22Rv1 (cell line): ENCODE data around the gene PDE4DIP.
"Not testable (repeated sequence)": the region's sequence is repeated elsewhere in the genome, so short reads cannot be mapped to it uniquely, and the experiment has no call there.

Experiments
- H3K27ac ChIP-seq: fragments of 450-650 bp; 2 replicates; pipeline ENCODE4 v1.5.1; 2017
- TF ChIP-seq, protein P1 (sequence below): fragments of 450-650 bp; IDR thresholded peaks from 2 replicates; pipeline ENCODE4 v1.5.1; 2017; ENCODE audit warnings: mild to moderate bottlenecking

Gene PDE4DIP

DNA sequence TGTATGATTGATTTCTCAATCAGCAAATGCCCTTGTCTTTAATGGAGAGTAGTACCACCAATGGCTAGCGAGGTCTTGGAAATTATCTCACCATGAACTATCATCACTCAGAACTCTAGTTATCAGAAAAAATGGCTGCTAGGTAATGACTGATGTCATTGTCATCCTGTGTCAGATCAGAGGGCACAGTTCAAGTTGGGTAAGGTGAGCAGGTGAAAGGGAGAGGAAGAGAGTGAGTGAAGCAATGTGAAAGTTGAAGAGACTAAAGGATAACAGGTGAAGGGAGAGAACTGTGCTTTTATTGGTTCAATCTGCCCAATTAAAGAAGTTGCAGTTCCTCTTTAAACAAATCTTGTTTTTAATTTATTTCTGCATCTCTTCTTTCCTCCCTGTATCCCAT is 76.8 kb downstream of the PDE4DIP start:
- not testable (repeated sequence) for H3K27ac ChIP-seq

DNA sequence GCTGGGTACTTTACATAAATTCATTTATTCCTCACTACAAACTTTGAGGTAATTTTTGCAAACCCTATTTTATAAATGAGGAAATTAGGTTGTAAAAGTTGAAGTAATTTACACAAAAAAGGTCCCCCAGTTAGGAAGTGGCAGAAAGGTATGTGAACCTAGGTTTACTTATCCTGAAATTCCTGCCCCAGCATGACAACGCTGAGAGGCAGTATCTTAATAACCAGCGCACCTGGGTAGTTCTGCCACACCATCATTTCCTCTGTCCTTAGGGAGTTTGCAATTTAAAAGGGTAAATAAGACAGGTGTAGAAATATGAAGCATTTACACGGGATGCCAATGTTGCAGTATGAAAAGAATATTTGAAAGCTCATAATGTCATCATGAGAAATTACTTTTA is 79.6 kb downstream of the PDE4DIP start:
- H3K27ac ChIP-seq: not testable (repeated sequence)

DNA sequence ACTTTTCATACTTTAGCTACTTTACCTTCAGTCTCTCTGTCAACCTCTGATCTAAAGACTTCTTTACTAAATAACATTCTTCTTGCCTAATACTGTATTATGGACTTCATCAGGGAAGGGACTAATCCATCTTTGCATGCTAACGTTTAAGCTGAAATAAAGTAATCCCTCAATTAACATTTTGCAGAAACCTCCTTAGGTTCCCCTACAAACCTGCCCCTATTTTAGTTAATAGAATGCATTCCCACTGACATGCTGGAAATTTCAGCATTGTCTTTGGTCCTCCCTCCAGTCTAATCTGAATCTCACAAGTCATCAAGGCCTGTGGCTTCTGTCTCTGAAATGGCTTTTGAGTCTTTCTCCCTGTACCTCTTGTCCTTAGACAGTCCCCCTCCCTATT is 83.4 kb downstream of the PDE4DIP start:
- not testable (repeated sequence) for H3K27ac ChIP-seq

DNA sequence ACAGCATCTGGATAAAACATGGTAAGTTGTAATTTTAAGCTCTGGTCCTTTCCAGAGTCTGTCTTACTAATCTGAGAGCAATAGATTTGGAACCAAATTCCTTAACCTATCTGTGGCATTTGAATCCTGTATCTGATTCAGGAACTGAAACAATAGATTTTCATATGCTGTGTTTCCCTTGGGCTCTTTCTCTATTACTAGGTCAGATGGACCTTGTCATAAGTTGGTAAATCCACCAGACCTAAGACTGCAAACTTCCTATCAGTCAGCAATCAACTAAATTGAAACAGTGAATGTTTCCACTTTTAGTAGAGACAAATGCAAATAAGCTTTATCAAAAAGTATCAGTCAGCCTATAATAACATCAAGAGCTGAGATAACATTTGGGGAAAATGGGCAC is 85.0 kb downstream of the PDE4DIP start:
- not testable (repeated sequence) for H3K27ac ChIP-seq

DNA sequence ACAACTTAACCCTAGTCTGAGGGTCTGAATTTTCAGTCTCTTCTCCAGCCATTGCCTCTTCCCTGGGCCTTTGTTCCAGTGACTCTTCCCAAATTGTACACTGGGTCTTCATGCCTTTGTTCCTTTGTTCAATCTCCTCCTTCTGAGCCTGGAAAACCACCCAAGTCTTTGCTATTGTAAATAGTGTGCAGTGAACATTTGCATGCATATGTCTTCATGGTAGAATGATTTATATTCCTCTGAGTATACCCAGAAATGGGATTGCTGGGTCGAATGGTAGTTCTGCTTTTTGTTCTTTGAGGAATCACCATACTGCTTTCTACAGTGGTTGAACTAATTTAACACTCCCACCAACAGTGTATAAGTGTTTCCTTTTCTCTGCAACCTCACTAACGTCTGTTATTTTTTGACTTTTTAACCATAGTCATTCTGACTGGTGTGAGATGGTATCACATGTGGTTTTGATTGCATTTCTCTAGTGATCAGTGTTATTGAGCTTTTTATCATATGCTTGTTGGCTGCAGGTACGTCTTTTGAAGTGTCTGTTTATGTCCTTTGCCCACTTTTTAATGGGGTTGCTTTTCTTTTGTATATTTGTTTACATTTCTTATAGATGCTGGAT is 91.3 kb downstream of the PDE4DIP start:
- not testable (repeated sequence) for H3K27ac ChIP-seq

DNA sequence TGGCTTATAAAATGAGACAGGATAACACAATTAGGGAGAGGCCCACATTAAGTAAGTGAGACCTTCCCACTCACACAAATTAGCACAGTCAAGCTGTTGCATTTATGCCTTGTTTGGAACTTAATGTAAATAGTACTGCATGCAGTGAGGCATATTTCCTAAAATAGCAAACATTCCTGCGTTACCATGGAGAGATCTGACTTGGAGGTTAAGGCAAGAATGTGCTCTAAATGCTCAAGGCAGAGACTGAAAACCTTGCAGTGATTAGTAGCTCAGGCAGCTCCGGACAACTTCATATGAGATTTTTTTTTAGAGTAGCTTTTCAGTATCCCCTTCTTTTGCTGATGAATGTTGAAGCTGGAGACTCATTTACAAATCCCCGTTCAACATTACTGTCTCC is 98.7 kb downstream of the PDE4DIP start:
- not testable (repeated sequence) for H3K27ac ChIP-seq

DNA sequence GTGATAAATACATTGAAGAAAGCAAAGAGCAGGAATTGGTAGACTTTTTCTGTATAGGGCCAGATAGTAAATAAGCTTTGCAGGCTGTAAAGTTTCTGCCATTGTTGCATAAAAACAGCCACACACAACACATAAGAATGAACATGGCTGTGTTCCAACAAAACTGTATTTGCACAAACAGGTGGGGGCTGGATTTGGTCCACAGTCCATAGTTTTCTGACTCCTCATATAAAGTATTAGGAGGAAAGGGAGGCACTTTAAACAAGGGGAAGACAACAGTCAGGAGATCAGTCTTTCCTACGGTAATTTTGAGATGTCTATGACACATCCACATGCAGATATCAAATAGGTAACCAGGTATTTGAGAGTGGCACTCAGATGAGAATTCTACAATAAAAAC is 100.9 kb downstream of the PDE4DIP start:
- H3K27ac ChIP-seq: not testable (repeated sequence)

DNA sequence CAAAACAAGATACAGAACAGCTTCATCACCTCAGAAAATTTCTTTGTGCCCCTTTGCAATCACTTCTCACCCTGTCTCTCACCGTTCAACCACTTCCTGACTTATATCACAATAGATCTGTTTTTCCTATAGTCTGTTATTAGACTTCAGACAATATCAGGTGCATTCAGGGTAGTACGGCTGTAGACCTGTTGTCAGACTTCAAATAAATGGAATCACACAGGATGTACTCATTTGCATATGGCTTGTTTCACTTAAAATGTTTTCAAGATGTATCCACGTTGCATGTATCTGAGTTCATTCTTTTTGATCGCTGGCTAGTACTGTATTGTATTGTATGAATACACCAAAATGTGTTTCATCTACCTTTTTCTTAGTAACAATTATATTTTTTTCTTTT is 104.5 kb downstream of the PDE4DIP start:
- not testable (repeated sequence) for H3K27ac ChIP-seq

DNA sequence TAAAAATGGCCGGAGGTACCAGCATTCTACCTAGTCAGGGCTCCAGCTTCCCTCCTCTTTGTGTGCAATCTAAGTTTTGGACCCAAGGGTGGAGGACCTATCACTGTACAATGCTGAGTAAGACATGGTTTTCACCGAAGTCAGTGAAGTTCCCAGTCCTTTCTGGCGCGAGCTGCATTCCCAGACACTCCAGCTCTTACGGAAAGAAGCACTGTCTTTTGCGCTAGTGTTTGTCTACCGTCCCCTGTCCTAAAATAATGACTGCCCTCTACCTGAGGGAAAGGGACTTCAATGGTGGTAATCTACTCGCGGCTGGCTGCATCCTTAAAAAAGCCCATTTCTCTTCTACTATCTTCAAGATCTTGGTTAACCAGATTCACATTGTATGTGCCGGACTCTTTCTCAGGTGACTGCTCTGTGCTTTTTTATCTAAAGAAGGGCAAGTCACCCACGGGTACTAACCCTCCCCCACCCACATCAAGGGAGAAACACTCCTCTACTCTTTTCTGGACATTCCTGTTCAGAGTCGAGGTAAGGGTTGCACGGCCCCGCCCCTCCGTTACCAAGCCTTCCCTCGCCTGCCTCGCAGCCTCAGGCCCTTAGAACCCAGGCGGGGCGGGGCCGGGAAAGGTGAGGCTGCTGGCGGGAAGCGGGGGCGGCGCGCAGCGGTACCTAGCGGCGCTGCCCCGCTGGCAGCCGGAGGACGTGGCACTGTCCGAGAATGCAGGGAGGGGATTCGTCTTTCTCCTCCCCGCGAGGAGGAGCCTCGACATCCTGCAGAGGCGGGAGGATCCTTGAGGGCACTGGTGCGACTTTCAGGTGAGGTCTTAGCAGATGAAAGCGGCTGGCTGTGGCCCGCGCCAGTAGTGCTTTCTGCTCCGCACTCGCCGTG is 107.4 kb downstream of the PDE4DIP start:
- peak overlapping the region; percentile 91 for H3K27ac ChIP-seq

DNA sequence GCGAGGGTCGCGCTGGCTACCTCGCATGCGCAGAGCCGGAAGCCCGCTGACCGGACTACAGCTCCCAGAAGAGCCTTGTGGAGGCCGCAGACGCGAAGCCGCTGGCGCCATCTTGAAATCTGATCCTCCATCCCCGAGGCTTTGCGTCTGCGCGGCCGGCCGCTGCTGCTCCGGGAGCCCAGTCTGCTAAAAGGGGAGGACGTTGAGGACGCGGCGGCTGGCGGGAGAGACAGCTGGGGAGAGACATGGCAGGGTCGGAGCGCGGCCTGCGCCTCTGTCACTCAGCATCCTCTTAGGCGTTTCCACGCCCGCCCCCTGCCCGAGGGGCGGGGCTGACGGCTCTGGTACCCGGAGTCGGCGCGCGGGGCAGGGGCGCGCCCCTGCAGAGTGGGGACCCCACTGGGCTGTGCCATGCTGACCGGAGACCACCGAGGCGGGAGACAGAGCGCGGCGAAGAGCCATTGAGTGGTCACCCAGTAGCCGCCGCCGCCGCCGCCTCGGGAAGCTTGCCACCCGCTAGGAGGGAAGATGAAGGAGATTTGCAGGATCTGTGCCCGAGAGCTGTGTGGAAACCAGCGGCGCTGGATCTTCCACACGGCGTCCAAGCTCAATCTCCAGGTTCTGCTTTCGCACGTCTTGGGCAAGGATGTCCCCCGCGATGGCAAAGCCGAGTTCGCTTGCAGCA is 108.2 kb downstream of the PDE4DIP start:
- peak overlapping the region; percentile 91 for H3K27ac ChIP-seq

More for the DNA sequence above, 107.4 kb downstream of the PDE4DIP start:
- TF ChIP-seq, protein P1, sequence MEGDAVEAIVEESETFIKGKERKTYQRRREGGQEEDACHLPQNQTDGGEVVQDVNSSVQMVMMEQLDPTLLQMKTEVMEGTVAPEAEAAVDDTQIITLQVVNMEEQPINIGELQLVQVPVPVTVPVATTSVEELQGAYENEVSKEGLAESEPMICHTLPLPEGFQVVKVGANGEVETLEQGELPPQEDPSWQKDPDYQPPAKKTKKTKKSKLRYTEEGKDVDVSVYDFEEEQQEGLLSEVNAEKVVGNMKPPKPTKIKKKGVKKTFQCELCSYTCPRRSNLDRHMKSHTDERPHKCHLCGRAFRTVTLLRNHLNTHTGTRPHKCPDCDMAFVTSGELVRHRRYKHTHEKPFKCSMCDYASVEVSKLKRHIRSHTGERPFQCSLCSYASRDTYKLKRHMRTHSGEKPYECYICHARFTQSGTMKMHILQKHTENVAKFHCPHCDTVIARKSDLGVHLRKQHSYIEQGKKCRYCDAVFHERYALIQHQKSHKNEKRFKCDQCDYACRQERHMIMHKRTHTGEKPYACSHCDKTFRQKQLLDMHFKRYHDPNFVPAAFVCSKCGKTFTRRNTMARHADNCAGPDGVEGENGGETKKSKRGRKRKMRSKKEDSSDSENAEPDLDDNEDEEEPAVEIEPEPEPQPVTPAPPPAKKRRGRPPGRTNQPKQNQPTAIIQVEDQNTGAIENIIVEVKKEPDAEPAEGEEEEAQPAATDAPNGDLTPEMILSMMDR: peak; percentile 36

DNA sequence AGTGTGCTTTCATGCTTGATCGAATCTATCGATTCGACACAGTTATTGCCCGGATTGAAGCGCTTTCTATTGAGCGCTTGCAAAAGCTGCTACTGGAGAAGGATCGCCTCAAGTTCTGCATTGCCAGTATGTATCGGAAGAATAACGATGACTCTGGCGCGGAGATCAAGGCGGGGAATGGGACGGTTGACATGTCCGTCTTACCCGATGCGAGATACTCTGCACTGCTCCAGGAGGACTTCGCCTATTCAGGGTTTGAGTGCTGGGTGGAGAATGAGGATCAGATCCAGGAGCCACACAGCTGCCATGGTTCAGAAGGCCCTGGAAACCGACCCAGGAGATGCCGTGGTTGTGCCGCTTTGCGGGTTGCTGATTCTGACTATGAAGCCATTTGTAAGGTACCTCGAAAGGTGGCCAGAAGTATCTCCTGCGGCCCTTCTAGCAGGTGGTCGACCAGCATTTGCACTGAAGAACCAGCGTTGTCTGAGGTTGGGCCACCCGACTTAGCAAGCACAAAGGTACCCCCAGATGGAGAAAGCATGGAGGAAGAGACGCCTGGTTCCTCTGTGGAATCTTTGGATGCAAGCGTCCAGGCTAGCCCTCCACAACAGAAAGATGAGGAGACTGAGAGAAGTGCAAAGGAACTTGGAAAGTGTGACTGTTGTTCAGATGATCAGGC is 108.8 kb downstream of the PDE4DIP start:
- not testable (repeated sequence) for H3K27ac ChIP-seq

DNA sequence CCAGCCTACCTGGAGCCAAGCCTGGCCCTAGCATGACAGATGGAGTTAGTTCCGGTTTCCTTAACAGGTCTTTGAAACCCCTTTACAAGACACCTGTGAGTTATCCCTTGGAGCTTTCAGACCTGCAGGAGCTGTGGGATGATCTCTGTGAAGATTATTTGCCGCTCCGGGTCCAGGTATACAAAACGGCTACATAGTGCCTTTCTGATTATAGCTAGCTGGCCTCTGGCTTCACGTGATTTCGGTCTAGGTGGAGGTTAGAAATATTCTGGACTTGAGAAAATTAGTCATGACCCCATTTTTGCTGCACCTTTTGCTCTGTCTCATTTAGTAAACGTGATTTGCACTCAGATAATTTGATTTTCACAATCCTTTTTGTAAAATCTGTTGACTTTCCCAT is 109.5 kb downstream of the PDE4DIP start:
- not testable (repeated sequence) for H3K27ac ChIP-seq

DNA sequence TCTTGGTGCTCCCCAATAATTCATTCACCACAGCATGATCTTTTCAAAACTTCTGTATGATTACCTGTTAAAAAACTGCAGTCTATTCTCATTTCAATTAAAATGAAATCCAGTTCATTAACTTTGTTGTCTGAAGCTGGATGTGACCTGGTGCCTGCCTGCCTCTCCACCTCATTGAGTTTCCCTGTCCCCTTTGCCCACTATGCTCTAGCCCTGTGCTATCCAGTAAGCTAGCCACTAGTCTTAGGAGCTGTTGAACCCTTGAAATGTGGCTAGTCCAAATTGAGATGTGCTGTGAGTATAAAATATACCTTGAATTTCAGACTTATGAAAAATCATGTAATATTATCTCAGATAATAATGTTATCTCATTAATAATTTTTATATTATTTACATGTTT is 114.1 kb downstream of the PDE4DIP start:
- H3K27ac ChIP-seq: not testable (repeated sequence)

DNA sequence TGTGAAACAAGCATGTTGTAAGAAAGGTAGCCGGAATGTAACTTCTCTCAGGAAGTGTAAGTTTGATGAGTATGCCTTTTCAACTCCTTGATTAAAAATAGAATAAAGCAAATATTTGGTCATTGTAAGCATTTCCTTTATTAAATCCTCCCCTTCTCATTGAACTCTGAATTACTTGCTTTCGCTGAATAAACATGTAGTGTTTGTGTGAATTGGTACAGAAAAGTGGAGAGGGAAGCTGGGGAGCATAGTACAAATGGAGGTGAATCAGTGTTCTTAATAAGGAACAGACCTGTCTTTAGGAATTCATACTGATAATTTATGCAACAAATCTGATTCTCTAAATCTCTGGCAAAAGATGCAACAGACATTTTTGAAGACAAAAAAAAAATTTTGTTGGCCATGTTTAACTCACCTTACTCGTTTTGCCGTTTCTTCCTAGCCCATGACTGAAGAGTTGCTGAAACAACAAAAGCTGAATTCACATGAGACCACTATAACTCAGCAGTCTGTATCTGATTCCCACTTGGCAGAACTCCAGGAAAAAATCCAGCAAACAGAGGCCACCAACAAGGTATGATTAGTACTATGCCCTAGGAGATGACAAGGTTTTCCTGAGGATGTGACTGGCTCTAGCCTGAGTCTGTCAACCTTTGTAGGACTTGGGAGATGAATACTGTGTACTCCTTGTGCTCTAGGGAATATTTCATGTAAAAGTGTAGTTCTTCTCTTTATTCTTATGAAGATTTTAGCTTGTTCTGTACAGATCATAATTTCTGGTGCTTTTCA is 116.2 kb downstream of the PDE4DIP start:
- H3K27ac ChIP-seq: not testable (repeated sequence)

DNA sequence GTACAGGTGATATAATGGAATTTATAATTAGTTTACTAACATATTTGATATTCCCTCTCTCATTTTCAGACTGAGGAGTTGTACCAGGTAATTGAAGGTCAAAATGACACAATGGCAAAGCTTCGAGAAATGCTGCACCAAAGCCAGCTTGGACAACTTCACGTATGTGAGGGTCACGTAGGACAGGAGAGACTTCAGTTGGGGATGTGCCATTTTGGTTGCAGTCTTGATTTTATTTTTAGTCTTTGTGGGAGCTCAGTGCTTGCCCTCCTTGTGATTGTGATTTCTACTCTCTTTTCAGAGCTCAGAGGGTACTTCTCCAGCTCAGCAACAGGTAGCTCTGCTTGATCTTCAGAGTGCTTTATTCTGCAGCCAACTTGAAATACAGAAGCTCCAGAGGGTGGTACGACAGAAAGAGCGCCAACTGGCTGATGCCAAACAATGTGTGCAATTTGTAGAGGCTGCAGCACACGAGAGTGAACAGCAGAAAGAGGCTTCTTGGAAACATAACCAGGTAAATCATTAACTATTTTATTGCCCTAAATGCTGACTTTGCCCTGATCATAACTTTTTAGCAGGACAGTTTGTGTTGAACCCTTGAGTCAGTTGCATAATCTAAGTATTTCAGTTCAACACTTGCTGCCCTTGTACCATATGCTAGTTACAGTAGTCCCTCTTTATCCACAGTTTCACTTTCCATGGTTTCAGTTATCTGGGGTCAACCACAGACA is 118.1 kb downstream of the PDE4DIP start:
- H3K27ac ChIP-seq: not testable (repeated sequence)

DNA sequence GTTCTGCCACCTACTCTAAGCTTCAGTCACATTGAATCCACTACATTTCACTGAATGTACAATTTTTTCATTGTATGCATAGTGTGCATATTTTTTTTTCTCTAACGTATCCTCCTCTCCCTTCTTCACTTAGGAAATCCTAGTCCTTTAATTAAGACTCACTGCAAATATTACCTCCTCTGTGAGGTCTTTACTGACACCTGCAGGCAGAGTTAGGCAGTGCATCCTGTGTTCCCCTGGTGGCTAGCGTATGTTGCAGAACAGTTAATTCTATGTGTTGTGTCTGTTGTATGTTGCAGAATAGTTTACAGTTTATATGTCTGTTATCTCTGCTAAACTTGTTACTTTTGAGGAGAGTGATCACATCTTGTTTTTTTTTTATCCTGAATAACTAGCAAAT is 121.9 kb downstream of the PDE4DIP start:
- not testable (repeated sequence) for H3K27ac ChIP-seq

DNA sequence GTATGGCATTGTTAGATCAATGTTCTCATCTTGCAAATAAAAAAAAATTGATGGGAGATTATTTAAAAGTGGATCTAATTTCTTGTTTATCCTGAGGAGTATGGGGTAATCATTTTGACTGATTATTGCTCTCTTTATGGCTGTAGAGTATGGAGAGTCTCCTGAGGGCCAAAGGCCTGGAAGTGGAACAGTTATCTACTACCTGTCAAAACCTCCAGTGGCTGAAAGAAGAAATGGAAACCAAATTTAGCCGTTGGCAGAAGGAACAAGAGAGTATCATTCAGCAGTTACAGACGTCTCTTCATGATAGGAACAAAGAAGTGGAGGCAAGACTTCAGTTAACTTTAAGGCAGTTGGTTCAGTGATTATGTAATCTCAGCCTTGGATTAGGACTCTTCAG is 123.4 kb downstream of the PDE4DIP start:
- H3K27ac ChIP-seq: not testable (repeated sequence)

DNA sequence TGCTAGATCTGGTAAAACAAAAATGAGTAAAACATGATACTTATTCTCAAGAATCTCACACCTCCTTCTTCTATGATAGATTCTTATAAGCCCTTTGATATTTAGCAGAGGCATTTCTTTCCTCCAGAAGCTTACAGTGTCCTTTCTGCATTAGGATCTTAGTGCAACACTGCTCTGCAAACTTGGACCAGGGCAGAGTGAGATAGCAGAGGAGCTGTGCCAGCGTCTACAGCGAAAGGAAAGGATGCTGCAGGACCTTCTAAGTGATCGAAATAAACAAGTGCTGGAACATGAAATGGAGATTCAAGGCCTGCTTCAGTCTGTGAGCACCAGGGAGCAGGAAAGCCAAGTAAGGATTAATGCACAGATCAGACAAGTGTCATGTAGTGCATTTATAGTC is 124.5 kb downstream of the PDE4DIP start:
- H3K27ac ChIP-seq: not testable (repeated sequence)

DNA sequence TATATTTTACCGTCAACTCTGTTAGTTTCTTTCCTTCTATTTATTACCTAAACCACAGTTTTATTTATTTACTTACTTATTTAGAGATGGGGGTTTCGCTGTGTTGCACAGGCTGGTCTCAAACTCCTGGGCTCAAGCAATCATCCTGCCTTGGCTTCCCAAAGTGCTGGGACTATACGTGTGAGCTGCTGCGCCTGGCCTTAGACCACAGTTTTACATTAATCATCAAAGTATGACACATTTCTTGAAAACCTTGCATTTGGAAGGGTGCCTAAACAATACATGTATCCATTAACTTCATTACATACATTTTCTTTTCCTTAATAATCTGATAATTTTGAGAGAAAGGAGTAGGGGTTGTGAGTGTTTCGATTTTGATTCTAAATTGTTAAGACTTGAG is 124.9 kb downstream of the PDE4DIP start:
- H3K27ac ChIP-seq: not testable (repeated sequence)
